ENCODE data around the gene GSG1L.
A peak's percentile ranks its signal among the peaks of the same experiment; 100 is the strongest.

DNA sequence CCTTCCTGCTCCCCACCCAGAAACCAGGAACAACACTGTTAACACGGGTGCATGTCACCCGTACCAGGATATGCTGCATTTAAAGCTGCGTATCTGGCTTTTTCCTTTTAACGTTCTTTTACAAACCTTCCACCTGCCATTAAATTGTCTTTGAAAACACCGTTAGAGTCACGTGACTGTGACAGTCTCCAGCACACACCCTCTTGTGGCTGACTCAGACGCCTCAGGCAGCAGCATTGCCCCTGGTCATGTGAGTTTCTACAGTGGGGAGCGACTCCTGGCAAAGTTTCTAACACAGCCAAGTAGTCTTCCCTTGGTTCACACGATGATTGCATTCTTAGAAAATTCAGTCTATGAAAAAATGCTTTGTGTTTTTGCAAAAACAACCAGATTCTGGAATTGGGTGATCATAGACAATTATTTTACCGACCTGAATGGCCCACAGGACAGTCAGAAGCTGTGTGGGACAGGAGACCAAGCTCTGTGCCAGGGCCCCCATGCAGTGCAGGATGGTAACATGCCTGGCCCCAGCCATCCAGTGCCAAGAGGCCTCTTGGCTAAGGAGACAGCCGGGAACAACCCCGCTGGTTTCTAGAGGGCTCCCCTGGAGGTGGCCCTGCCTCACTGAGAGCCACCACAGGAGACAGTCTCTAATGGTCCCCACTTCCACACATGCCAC lies 314.5 kb downstream of the GSG1L start:
- peak in 4 of 6 experiments; percentile 28 to 66 (median 64) for TF ChIP-seq CTCF (IDR thresholded peaks at IDR 0.05)
- no peak for TF ChIP-seq POLR2A (IDR thresholded peaks at IDR 0.05)
